Inferior parietal cortex (tissue), 1 donor: ENCODE data around the gene THAP6.
A peak's percentile ranks its signal among the peaks of the same experiment; 100 is the strongest.
"Not testable (repeated sequence)": the region's sequence is repeated elsewhere in the genome, so short reads cannot be mapped to it uniquely, and the experiment has no call there.

Source experiments
- DNase-seq: peaks from one replicate; pipeline ENCODE4 v3.0.0-alpha.2; 2016; ENCODE audit errors: extremely low spot score

The THAP6 gene

GRCh38 chr4:75514131-75514948 is at the start of gene THAP6, which contains the start of gene RCHY1:
Gene THAP6, plus strand, starts transcription at chr4:75514473. Its CDS starts 980 bp downstream, at chr4:75515453.
Gene RCHY1, minus strand, starts transcription at chr4:75514403. Its CDS starts 117 bp downstream, at chr4:75514286.
- peak; percentile 99 for DNase-seq

GRCh38 chr4:75469896-75470295 is 44.4 kb upstream of the THAP6 start:
- no peak for DNase-seq

- no peak for DNase-seq
Measured at GRCh38 chr4:75470738-75471137, 43.5 kb upstream of the THAP6 start.

GRCh38 chr4:75477201-75477600 is 37.1 kb upstream of the THAP6 start:
- DNase-seq, result no peak

GRCh38 chr4:75484190-75484589 is 30.1 kb upstream of the THAP6 start:
- DNase-seq, result no peak

GRCh38 chr4:75490155-75490554 is 24.1 kb upstream of the THAP6 start:
- peak; percentile 66 for DNase-seq

- no peak for DNase-seq
Measured at GRCh38 chr4:75494563-75494962, 19.7 kb upstream of the THAP6 start.

GRCh38 chr4:75495476-75495875 is 18.8 kb upstream of the THAP6 start:
- no peak for DNase-seq

- DNase-seq, result no peak
Measured at GRCh38 chr4:75496406-75496805, 17.9 kb upstream of the THAP6 start.

- DNase-seq, result no peak
Measured at GRCh38 chr4:75497133-75497532, 17.1 kb upstream of the THAP6 start.

GRCh38 chr4:75498041-75498440 is 16.2 kb upstream of the THAP6 start:
- no peak for DNase-seq

- no peak for DNase-seq
Measured at GRCh38 chr4:75499900-75500299, 14.4 kb upstream of the THAP6 start.

- DNase-seq, result no peak
Measured at GRCh38 chr4:75502671-75503070, 11.6 kb upstream of the THAP6 start.

- no peak for DNase-seq
Measured at GRCh38 chr4:75505630-75506029, 8.6 kb upstream of the THAP6 start.

- not testable (repeated sequence) for DNase-seq
Measured at GRCh38 chr4:75509592-75509991, 4.7 kb upstream of the THAP6 start.

GRCh38 chr4:75511841-75512240 is 2.4 kb upstream of the THAP6 start:
- DNase-seq, result no peak

- no peak for DNase-seq
Measured at GRCh38 chr4:75512386-75513211, 1.7 kb upstream of the THAP6 start.

GRCh38 chr4:75513526-75514130 is 645 bp upstream of the THAP6 start:
- no peak for DNase-seq

GRCh38 chr4:75514949-75515612 is 808 bp downstream of the THAP6 start:
- DNase-seq, result no peak

GRCh38 chr4:75516144-75516543 is 1.9 kb downstream of the THAP6 start:
- DNase-seq, result no peak

- DNase-seq, result not testable (repeated sequence)
Measured at GRCh38 chr4:75519452-75519851, 5.2 kb downstream of the THAP6 start.

- DNase-seq, result no peak
Measured at GRCh38 chr4:75525086-75525485, 10.8 kb downstream of the THAP6 start.
